Duodenal mucosa (tissue), 2 donors: ENCODE data around the gene AQP1.

Source experiments
- H3K27ac ChIP-seq: one replicate; pipeline ENCODE4 v1.7.0; 2013; ENCODE audit warnings: low read depth, low read length
- H3K27me3 ChIP-seq, 2 donors: one replicate each; pipeline ENCODE4 v1.7.0; 2013; ENCODE audit warnings: low read length in 2 of 2, control low read depth in 1 of 2; ENCODE audit not compliant: insufficient read depth in 2 of 2, control insufficient read depth in 1 of 2
- H3K36me3 ChIP-seq, 2 donors: one replicate each; pipeline ENCODE4 v1.7.0; 2013; ENCODE audit warnings: low read length in 2 of 2, control low read depth in 1 of 2; ENCODE audit not compliant: insufficient read depth in 2 of 2, control insufficient read depth in 1 of 2
- H3K4me1 ChIP-seq, 2 donors: one replicate each; pipeline ENCODE4 v1.7.0; 2013; ENCODE audit warnings: low read length in 2 of 2, control low read depth in 1 of 2; ENCODE audit not compliant: insufficient read depth in 2 of 2, control insufficient read depth in 1 of 2
- H3K4me3 ChIP-seq, 2 donors: one replicate each; pipeline ENCODE4 v1.7.0; 2013; ENCODE audit warnings: low read length in 2 of 2, low read depth in 1 of 2
- H3K9ac ChIP-seq, 2 donors: one replicate each; pipeline ENCODE4 v1.7.0; 2013; ENCODE audit warnings: low read length in 2 of 2, low read depth in 1 of 2
- H3K9me3 ChIP-seq, 2 donors: one replicate each; pipeline ENCODE4 v1.7.0; 2013; ENCODE audit warnings: low read length in 2 of 2, control low read depth in 1 of 2; ENCODE audit not compliant: control insufficient read depth in 1 of 2

Gene AQP1

GRCh38 chr7:30917216-30917893, 5.7 kb downstream of the AQP1 start:
- no peak overlapping the region for H3K27ac ChIP-seq
- no peak overlapping the region for H3K4me3 ChIP-seq
- H3K27me3 ChIP-seq: no peaks in the 10 kb centered on the region
- no peaks in the 10 kb centered on the region for H3K9me3 ChIP-seq
- peaks cover 37 to 66% of the 10 kb centered on the region in 2 donors for H3K4me1 ChIP-seq
- H3K9ac ChIP-seq: no peak overlapping the region
- H3K36me3 ChIP-seq: peaks cover under 1 to 7% of the 10 kb centered on the region in 2 donors

GRCh38 chr7:30918676-30919075, 7.0 kb downstream of the AQP1 start:
- Histone ChIP-seq H3K27ac (no peak overlapping the region), H3K27me3 (no peaks in the 10 kb centered on the region), H3K36me3 (peaks cover 7 to 16% of the 10 kb centered on the region in 2 donors), H3K4me1 (peaks cover 36 to 53% of the 10 kb centered on the region in 2 donors), H3K9ac (no peak overlapping the region), H3K9me3 (no peaks in the 10 kb centered on the region), H3K4me3 (no peak overlapping the region)

DNA sequence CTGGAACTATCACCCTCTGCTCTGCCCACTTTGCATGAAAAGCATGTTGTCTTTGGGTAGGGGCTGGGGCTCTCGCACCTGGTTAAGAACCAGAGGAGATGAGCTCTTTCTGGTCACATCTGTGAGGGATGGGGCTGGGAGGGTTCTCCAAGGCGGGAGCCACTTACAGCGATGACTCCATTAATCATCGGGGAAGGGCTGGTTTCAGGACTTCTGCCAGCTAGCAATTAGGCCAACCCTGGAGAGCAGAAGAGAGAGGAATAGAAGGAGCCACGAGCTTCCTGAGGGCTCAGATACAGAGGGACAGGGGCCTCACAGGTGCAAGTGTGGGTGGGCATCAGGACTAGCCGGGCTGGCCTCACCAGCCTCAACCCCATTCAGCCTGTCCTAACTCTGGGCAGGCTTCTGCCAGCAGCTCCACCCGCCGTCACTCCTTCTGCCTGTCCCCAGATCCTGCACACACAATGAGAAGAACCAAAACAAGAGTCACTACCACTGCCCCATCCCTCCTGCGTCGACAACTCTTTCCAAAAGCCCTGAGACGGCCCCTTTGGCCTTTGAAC, 8.4 kb downstream of the AQP1 start:
- H3K4me1 ChIP-seq: peaks cover 22 to 39% of the 10 kb centered on the region in 2 donors
- peak overlapping the region in 1 of 2 donors; percentile 25 for H3K9ac ChIP-seq
- no peaks in the 10 kb centered on the region for H3K9me3 ChIP-seq
- H3K36me3 ChIP-seq: peaks cover 14 to 30% of the 10 kb centered on the region in 2 donors
- H3K4me3 ChIP-seq: no peak overlapping the region
- no peak overlapping the region for H3K27ac ChIP-seq
- no peaks in the 10 kb centered on the region for H3K27me3 ChIP-seq

- Histone ChIP-seq H3K4me3 (no peak overlapping the region), H3K9me3 (no peaks in the 10 kb centered on the region), H3K4me1 (peaks cover 14 to 31% of the 10 kb centered on the region in 2 donors), H3K27ac (no peak overlapping the region), H3K9ac (no peak overlapping the region), H3K27me3 (no peaks in the 10 kb centered on the region), H3K36me3 (peaks cover 15 to 37% of the 10 kb centered on the region in 2 donors)
Measured at GRCh38 chr7:30920584-30921539, 9.2 kb downstream of the AQP1 start.

- no peak overlapping the region for H3K27ac ChIP-seq
Measured at GRCh38 chr7:30921540-30922401, 10.1 kb downstream of the AQP1 start.

GRCh38 chr7:30922596-30922995, 10.9 kb downstream of the AQP1 start:
- Histone ChIP-seq H3K4me1 (peaks cover 9 to 18% of the 10 kb centered on the region in 2 donors), H3K9me3 (peaks cover 0 to 6% of the 10 kb centered on the region in 2 donors), H3K9ac (no peak overlapping the region), H3K27me3 (no peaks in the 10 kb centered on the region), H3K36me3 (peaks cover 15 to 39% of the 10 kb centered on the region in 2 donors), H3K4me3 (no peak overlapping the region), H3K27ac (no peak overlapping the region)

More at GRCh38 chr7:30921540-30922401, 10.1 kb downstream of the AQP1 start:
- peaks cover 15 to 39% of the 10 kb centered on the region in 2 donors for H3K36me3 ChIP-seq
- H3K9ac ChIP-seq: no peak overlapping the region
- peaks cover 0 to 1% of the 10 kb centered on the region in 2 donors for H3K9me3 ChIP-seq
- H3K4me3 ChIP-seq: no peak overlapping the region
- peaks cover 9 to 22% of the 10 kb centered on the region in 2 donors for H3K4me1 ChIP-seq
- no peaks in the 10 kb centered on the region for H3K27me3 ChIP-seq

GRCh38 chr7:30923009-30923773, 11.5 kb downstream of the AQP1 start:
- H3K4me1 ChIP-seq: peaks cover 9 to 18% of the 10 kb centered on the region in 2 donors
- no peaks in the 10 kb centered on the region for H3K27me3 ChIP-seq
- H3K9me3 ChIP-seq: peaks cover 0 to 6% of the 10 kb centered on the region in 2 donors
- no peak overlapping the region for H3K4me3 ChIP-seq
- H3K36me3 ChIP-seq: peaks cover 15 to 39% of the 10 kb centered on the region in 2 donors
- no peak overlapping the region for H3K27ac ChIP-seq
- H3K9ac ChIP-seq: no peak overlapping the region

- Histone ChIP-seq H3K36me3 (peaks cover 15 to 39% of the 10 kb centered on the region in 2 donors), H3K27ac (no peak overlapping the region), H3K9ac (no peak overlapping the region), H3K27me3 (no peaks in the 10 kb centered on the region), H3K4me3 (no peak overlapping the region), H3K9me3 (peaks cover 0 to 6% of the 10 kb centered on the region in 2 donors), H3K4me1 (peaks cover 9 to 14% of the 10 kb centered on the region in 2 donors)
Measured at GRCh38 chr7:30923774-30924413, 12.2 kb downstream of the AQP1 start.
